Esophagus squamous epithelium (tissue), 4 donors: ENCODE data around the gene CHDH.

Experiments used
- POLR2A ChIP-seq, 4 donors: fragments of 450-650 bp; IDR thresholded peaks; one replicate each; pipeline ENCODE4 v1.6.1; 2017; ENCODE audit warnings: antibody characterized with exemption in 4 of 4, mild to moderate bottlenecking in 4 of 4, moderate library complexity in 3 of 4
- TF ChIP-seq, protein P1 (sequence below), 6 experiments: fragments of 450-650 bp in 4 of 6; fragments of 200-600 bp in 2 of 6; sonication (generic) in 2 of 6; IDR thresholded peaks; one replicate each; pipeline ENCODE4 v1.5.1; 2016 to 2019; ENCODE audit warnings: antibody characterized with exemption in 6 of 6, mild to moderate bottlenecking in 4 of 6, moderate library complexity in 4 of 6

DNA sequence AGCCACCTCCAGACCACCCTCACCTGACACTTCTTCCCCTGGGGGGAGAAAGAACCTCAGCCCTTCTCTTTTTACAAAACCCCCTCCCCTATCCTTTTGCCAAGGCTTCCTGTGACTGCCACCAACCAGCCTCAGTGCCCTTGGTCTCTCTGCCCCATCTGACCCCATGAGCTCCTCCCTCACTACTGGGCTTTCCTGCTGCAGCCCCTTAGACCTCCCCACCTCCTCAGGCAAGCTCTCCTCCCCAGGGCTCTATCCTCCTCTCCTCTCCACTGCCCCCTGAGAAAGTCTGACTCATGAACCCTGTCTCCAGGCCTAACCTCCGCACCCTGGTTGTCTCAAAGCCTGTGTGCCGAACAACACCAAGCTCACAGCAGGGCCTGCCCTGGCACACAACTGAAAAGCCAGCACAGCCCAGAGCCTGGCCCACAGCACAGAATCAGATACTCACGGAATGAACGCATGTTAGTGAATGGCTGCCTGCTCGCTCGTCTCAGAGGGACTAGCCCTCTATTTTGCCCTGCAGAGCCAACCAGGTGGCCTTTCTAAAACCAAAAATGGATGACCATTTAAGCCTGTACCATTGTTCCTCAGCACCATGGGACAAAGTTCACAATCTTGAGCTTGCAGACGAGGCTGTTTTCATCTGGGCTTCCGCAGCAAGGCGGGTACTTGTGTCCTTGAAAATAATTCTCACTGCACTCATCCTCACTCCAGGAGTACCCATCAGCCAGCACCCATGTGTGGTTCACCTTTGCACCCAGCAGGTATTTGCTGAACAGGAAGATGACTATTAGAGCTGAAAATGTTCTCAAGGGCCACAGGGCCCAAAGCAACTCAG lies 1.7 kb downstream of the CHDH start:
- TF ChIP-seq, protein P1, sequence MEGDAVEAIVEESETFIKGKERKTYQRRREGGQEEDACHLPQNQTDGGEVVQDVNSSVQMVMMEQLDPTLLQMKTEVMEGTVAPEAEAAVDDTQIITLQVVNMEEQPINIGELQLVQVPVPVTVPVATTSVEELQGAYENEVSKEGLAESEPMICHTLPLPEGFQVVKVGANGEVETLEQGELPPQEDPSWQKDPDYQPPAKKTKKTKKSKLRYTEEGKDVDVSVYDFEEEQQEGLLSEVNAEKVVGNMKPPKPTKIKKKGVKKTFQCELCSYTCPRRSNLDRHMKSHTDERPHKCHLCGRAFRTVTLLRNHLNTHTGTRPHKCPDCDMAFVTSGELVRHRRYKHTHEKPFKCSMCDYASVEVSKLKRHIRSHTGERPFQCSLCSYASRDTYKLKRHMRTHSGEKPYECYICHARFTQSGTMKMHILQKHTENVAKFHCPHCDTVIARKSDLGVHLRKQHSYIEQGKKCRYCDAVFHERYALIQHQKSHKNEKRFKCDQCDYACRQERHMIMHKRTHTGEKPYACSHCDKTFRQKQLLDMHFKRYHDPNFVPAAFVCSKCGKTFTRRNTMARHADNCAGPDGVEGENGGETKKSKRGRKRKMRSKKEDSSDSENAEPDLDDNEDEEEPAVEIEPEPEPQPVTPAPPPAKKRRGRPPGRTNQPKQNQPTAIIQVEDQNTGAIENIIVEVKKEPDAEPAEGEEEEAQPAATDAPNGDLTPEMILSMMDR (IDR thresholded peaks at IDR 0.05), result no peak
- no peak for TF ChIP-seq POLR2A (IDR thresholded peaks at IDR 0.05)
